ENCODE measurements around the gene SLC13A3.

The SLC13A3 gene

GRCh38 chr20:46599227-46599987 lies 51.9 kb downstream of the SLC13A3 start:
- Histone ChIP-seq H3K9me2 (replicated peaks; ENCODE audit: insufficient read depth, low read length) (no peaks in the 10 kb centered on the region), H2AFZ (ENCODE audit: low read depth, low read length, severe bottlenecking) (no peak overlapping the region), H3K9ac (ENCODE audit: low read length) (no peak overlapping the region), H4K20me1 (ENCODE audit: low read depth, low read length) (no peaks in the 10 kb centered on the region), H3K4me2 (ENCODE audit: low read depth, low read length, poor library complexity, severe bottlenecking) (no peak overlapping the region), H3F3A (ENCODE audit: insufficient read depth) (no peaks in the 10 kb centered on the region), H3K79me2 (ENCODE audit: insufficient read depth, low read length) (no peaks in the 10 kb centered on the region), H3K9me3 (ENCODE audit: insufficient read depth, low read length) (no peaks in the 10 kb centered on the region), H3K36me3 (ENCODE audit: low read length) (no peaks in the 10 kb centered on the region), H3K27ac (ENCODE audit: low read depth, low read length) (no peak overlapping the region), H3K4me3 (ENCODE audit: insufficient read depth, low read length, poor library complexity, severe bottlenecking) (no peak overlapping the region), H3K27me3 (ENCODE audit: low read length) (no peaks in the 10 kb centered on the region)
- no peak for TF ChIP-seq EZH2phosphoT487 (conservative IDR thresholded peaks at IDR 0.05; ENCODE audit: low read length)
- no peak for TF ChIP-seq CTCF (IDR thresholded peaks at IDR 0.05; ENCODE audit: insufficient read depth, low read length, poor library complexity, severe bottlenecking)

- TF ChIP-seq EZH2phosphoT487 (conservative IDR thresholded peaks at IDR 0.05; ENCODE audit: low read length) = no peak
- TF ChIP-seq CTCF (IDR thresholded peaks at IDR 0.05; ENCODE audit: insufficient read depth, low read length, poor library complexity, severe bottlenecking) = no peak
Measured at GRCh38 chr20:46595933-46596332, 55.3 kb downstream of the SLC13A3 start.

GRCh38 chr20:46594725-46595124 lies 56.5 kb downstream of the SLC13A3 start:
- Histone ChIP-seq H3K9me2 (replicated peaks; ENCODE audit: insufficient read depth, low read length) (no peaks in the 10 kb centered on the region), H3K79me2 (ENCODE audit: insufficient read depth, low read length) (no peaks in the 10 kb centered on the region), H3K27ac (ENCODE audit: low read depth, low read length) (no peak overlapping the region), H3K9me3 (ENCODE audit: insufficient read depth, low read length) (no peaks in the 10 kb centered on the region), H3F3A (ENCODE audit: insufficient read depth) (no peaks in the 10 kb centered on the region), H3K9ac (ENCODE audit: low read length) (no peak overlapping the region), H3K4me3 (ENCODE audit: insufficient read depth, low read length, poor library complexity, severe bottlenecking) (no peak overlapping the region), H3K27me3 (ENCODE audit: low read length) (no peaks in the 10 kb centered on the region), H2AFZ (ENCODE audit: low read depth, low read length, severe bottlenecking) (no peak overlapping the region), H3K36me3 (ENCODE audit: low read length) (no peaks in the 10 kb centered on the region), H4K20me1 (ENCODE audit: low read depth, low read length) (no peaks in the 10 kb centered on the region), H3K4me2 (ENCODE audit: low read depth, low read length, poor library complexity, severe bottlenecking) (no peak overlapping the region)
- TF ChIP-seq EZH2phosphoT487 (conservative IDR thresholded peaks at IDR 0.05; ENCODE audit: low read length) (no peak), CTCF (IDR thresholded peaks at IDR 0.05; ENCODE audit: insufficient read depth, low read length, poor library complexity, severe bottlenecking) (no peak)

More at GRCh38 chr20:46595933-46596332, 55.3 kb downstream of the SLC13A3 start:
- H3K36me3 ChIP-seq (ENCODE audit: low read length) = no peaks in the 10 kb centered on the region
- no peak overlapping the region for H3K4me3 ChIP-seq (ENCODE audit: insufficient read depth, low read length, poor library complexity, severe bottlenecking)
- H3K27me3 ChIP-seq (ENCODE audit: low read length) = no peaks in the 10 kb centered on the region
- H3K9ac ChIP-seq (ENCODE audit: low read length) = no peak overlapping the region
- no peak overlapping the region for H3K4me2 ChIP-seq (ENCODE audit: low read depth, low read length, poor library complexity, severe bottlenecking)
- no peak overlapping the region for H2AFZ ChIP-seq (ENCODE audit: low read depth, low read length, severe bottlenecking)
- no peaks in the 10 kb centered on the region for H4K20me1 ChIP-seq (ENCODE audit: low read depth, low read length)
- H3F3A ChIP-seq (ENCODE audit: insufficient read depth) = no peaks in the 10 kb centered on the region
- no peaks in the 10 kb centered on the region for H3K79me2 ChIP-seq (ENCODE audit: insufficient read depth, low read length)
- H3K27ac ChIP-seq (ENCODE audit: low read depth, low read length) = no peak overlapping the region
- H3K9me2 ChIP-seq (replicated peaks; ENCODE audit: insufficient read depth, low read length) = no peaks in the 10 kb centered on the region
- H3K9me3 ChIP-seq (ENCODE audit: insufficient read depth, low read length) = no peaks in the 10 kb centered on the region
